GM19043 (cell line): Measurements from ENCODE around the gene SH3PXD2B.

ENCODE experiments used
- ATAC-seq: cut with Tn5 transposase; IDR thresholded peaks from one replicate; pipeline ENCODE4 v1.9.1; 2021; ENCODE audit warnings: low read depth; ENCODE audit not compliant: unreplicated experiment

Gene SH3PXD2B

GRCh38 chr5:172281346-172281745 lies 173.0 kb downstream of the SH3PXD2B start:
- ATAC-seq: no peak

GRCh38 chr5:172280929-172281328 lies 173.4 kb downstream of the SH3PXD2B start:
- no peak for ATAC-seq

GRCh38 chr5:172280317-172280716 lies 174.0 kb downstream of the SH3PXD2B start:
- ATAC-seq: no peak

- no peak for ATAC-seq
Observed at GRCh38 chr5:172278356-172278755, 176.0 kb downstream of the SH3PXD2B start.

- ATAC-seq: no peak
Observed at GRCh38 chr5:172276214-172276613, 178.1 kb downstream of the SH3PXD2B start.
